SU-DHL-6 (cell line): ENCODE data around the gene KCNC1.

ENCODE experiments used
- H2AFZ ChIP-seq: fragments of 200-600 bp; sonication (generic); 2 replicates; pipeline ENCODE4 v1.6.1; 2014; ENCODE audit warnings: low read depth, mild to moderate bottlenecking, moderate library complexity, mixed read lengths, antibody characterized with exemption, low read length; ENCODE audit not compliant: severe bottlenecking
- H3F3A ChIP-seq: fragments of 200-600 bp; shearing (Covaris generic); 2 replicates; pipeline ENCODE4 v1.6.0; 2016; ENCODE audit warnings: antibody characterized with exemption, mild to moderate bottlenecking; ENCODE audit not compliant: insufficient read depth
- H3K27ac ChIP-seq: fragments of 200-600 bp; sonication (generic); 2 replicates; pipeline ENCODE4 v1.5.1; 2016; ENCODE audit warnings: low read depth, mild to moderate bottlenecking, low read length, moderate library complexity, mixed read lengths
- H3K27me3 ChIP-seq: fragments of 200-600 bp; sonication (generic), shearing (Covaris generic); 2 replicates; pipeline ENCODE4 v1.6.0; 2014; ENCODE audit warnings: mild to moderate bottlenecking, low read length
- H3K36me3 ChIP-seq: fragments of 200-600 bp; sonication (generic); 2 replicates; pipeline ENCODE4 v1.6.1; 2014; ENCODE audit warnings: mild to moderate bottlenecking, low read length, mixed read lengths
- H3K4me2 ChIP-seq: fragments of 300-600, 200-600 bp; shearing (Covaris generic), sonication (generic); 2 replicates; pipeline ENCODE4 v1.6.0; 2014; ENCODE audit warnings: low read length, low read depth, mild to moderate bottlenecking; ENCODE audit not compliant: poor library complexity, severe bottlenecking
- H3K4me3 ChIP-seq: fragments of 200-600 bp; sonication (generic); 2 replicates; pipeline ENCODE4 v1.5.1; 2014; ENCODE audit warnings: antibody characterized with exemption, low read length, mild to moderate bottlenecking, mixed read lengths; ENCODE audit not compliant: insufficient read depth, poor library complexity, severe bottlenecking
- H3K79me2 ChIP-seq: fragments of 200-600 bp; sonication (generic); 2 replicates; pipeline ENCODE4 v1.6.1; 2014; ENCODE audit warnings: mild to moderate bottlenecking, low read length, moderate library complexity; ENCODE audit not compliant: insufficient read depth
- H3K9ac ChIP-seq: fragments of 200-600 bp; sonication (generic); 2 replicates; pipeline ENCODE4 v1.7.0; 2014; ENCODE audit warnings: mild to moderate bottlenecking, low read length
- H3K9me2 ChIP-seq: fragments of 200-600 bp; sonication (generic); replicated peaks from 2 replicates; pipeline ENCODE4 v1.6.1; 2014; ENCODE audit warnings: low read length; ENCODE audit not compliant: insufficient read depth
- H3K9me3 ChIP-seq: fragments of 200-600 bp; sonication (generic); 2 replicates; pipeline ENCODE4 v1.6.1; 2014; ENCODE audit warnings: low read length, mixed read lengths; ENCODE audit not compliant: insufficient read depth
- H4K20me1 ChIP-seq: fragments of 200-600 bp; sonication (generic); 2 replicates; pipeline ENCODE4 v1.6.1; 2014; ENCODE audit warnings: low read depth, mild to moderate bottlenecking, antibody characterized with exemption, low read length, moderate library complexity, mixed read lengths
- EZH2phosphoT487 ChIP-seq: fragments of 200-600 bp; sonication (generic), shearing (Covaris generic); conservative IDR thresholded peaks from 2 replicates; pipeline ENCODE4 v1.6.1; 2018; ENCODE audit warnings: mild to moderate bottlenecking, antibody characterized with exemption, low read length, moderate library complexity, mixed read lengths
- TF ChIP-seq, protein P1 (sequence below): fragments of 200-600 bp; sonication (generic); IDR thresholded peaks from one replicate; pipeline ENCODE4 v1.5.1; 2017; ENCODE audit warnings: antibody characterized with exemption, mild to moderate bottlenecking, low read length, moderate library complexity; ENCODE audit not compliant: insufficient read depth, poor library complexity, severe bottlenecking

Gene KCNC1

DNA sequence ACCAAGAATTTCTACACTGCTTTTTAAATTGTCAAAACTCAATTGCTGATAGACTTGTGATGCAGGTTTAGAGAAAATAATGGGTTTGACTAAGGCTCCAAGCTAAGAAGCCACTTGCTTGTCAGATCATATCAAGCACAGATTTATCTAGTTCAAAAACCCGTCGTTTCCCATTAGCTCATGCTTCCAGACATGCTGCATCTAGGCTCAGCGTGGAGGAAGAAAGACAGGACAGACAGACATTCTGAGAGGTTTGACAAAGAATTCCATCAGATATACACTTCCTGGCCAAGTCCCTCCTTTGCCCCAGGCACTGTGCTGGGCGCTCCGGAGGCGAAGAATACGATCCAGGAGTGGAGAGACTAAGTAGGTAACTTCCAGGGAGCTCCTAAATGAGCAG, 76.8 kb downstream of the KCNC1 start:
- TF ChIP-seq, protein P1, sequence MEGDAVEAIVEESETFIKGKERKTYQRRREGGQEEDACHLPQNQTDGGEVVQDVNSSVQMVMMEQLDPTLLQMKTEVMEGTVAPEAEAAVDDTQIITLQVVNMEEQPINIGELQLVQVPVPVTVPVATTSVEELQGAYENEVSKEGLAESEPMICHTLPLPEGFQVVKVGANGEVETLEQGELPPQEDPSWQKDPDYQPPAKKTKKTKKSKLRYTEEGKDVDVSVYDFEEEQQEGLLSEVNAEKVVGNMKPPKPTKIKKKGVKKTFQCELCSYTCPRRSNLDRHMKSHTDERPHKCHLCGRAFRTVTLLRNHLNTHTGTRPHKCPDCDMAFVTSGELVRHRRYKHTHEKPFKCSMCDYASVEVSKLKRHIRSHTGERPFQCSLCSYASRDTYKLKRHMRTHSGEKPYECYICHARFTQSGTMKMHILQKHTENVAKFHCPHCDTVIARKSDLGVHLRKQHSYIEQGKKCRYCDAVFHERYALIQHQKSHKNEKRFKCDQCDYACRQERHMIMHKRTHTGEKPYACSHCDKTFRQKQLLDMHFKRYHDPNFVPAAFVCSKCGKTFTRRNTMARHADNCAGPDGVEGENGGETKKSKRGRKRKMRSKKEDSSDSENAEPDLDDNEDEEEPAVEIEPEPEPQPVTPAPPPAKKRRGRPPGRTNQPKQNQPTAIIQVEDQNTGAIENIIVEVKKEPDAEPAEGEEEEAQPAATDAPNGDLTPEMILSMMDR = no peak
- no peak for TF ChIP-seq EZH2phosphoT487
- no peaks in the 10 kb centered on the region for H3F3A ChIP-seq
- H3K9me2 ChIP-seq = no peaks in the 10 kb centered on the region

DNA sequence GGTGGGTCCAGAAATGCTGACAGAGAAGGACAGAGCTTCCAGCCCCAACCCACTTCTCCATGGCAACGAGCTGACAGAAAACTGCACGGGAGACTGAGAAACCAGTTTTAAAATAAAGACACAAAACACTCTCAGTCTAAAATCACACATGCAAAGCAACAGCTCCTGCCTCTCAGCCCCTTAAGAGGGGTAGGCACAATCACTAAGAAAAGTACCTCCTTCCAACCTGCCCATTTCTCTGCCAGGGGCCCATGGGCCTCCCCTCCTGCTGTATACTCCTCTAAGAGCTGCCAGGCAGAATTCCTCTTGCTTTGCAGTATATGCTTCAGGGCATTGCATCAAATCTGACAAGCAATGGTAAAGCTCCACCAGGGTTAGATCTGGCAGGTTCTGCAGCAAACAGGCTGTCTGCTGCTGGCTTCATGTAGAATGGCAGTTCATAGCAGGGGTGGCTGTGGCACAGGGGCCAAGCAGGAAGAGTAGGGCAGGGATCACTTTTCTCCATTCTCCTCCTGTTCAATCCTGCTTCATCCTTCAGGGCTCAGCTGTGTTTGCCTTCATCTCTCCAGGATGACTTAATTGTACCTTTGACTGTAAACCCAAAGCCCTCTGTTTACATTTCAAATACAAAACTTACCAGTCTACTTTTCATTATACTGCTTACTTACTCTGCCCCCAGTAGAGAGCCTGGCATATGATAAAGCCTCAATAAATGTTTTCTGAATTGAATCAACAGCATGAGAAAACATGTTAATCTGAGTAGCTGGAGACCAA, 77.7 kb downstream of the KCNC1 start:
- H3K9ac ChIP-seq = no peak overlapping the region
- no peaks in the 10 kb centered on the region for H3K79me2 ChIP-seq
- H3K27ac ChIP-seq = no peak overlapping the region
- H3K27me3 ChIP-seq = no peaks in the 10 kb centered on the region
- no peaks in the 10 kb centered on the region for H3K36me3 ChIP-seq
- H3K4me3 ChIP-seq = no peak overlapping the region
- no peak for TF ChIP-seq EZH2phosphoT487
- TF ChIP-seq, protein P1 = no peak
- H3K9me3 ChIP-seq = no peaks in the 10 kb centered on the region
- no peak overlapping the region for H3K4me2 ChIP-seq
- no peaks in the 10 kb centered on the region for H3F3A ChIP-seq
- no peaks in the 10 kb centered on the region for H3K9me2 ChIP-seq
- H4K20me1 ChIP-seq = no peaks in the 10 kb centered on the region
- H2AFZ ChIP-seq = no peak overlapping the region

More for the DNA sequence above, 76.8 kb downstream of the KCNC1 start:
- Histone ChIP-seq H3K9me3 (no peaks in the 10 kb centered on the region), H3K27ac (no peak overlapping the region), H3K9ac (no peak overlapping the region), H3K79me2 (no peaks in the 10 kb centered on the region), H3K36me3 (no peaks in the 10 kb centered on the region), H4K20me1 (no peaks in the 10 kb centered on the region), H3K4me2 (no peak overlapping the region), H3K27me3 (no peaks in the 10 kb centered on the region), H3K4me3 (no peak overlapping the region), H2AFZ (no peak overlapping the region)

DNA sequence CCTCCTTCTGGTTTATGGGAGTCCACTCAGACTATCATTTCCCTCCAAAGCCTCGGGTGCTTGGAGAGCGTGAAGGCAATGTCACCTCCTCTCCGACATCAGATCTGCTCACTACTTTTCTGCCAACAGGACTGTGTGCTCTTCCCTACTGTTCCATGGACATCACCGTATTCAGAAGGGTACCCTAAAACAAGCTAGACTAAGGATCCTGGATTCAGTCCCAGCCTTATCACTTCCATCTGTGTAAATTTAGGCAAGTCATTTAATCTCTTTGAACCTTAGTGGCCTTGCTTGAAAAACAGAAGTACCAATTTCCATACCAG, 78.2 kb downstream of the KCNC1 start:
- no peak overlapping the region for H3K4me3 ChIP-seq
- H3K79me2 ChIP-seq = no peaks in the 10 kb centered on the region
- H3F3A ChIP-seq = no peaks in the 10 kb centered on the region
- no peaks in the 10 kb centered on the region for H3K36me3 ChIP-seq
- TF ChIP-seq EZH2phosphoT487 = no peak
- TF ChIP-seq, protein P1 = no peak
- H4K20me1 ChIP-seq = no peaks in the 10 kb centered on the region
- H3K27me3 ChIP-seq = no peaks in the 10 kb centered on the region
- H3K9me2 ChIP-seq = no peaks in the 10 kb centered on the region
- no peak overlapping the region for H3K27ac ChIP-seq
- H3K9me3 ChIP-seq = no peaks in the 10 kb centered on the region
- no peak overlapping the region for H3K9ac ChIP-seq
- no peak overlapping the region for H3K4me2 ChIP-seq
- no peak overlapping the region for H2AFZ ChIP-seq
